ENCODE results near the gene SSPN. TPM values are rescaled to one million over a fixed set of nuclear protein-coding genes. Genes with fewer than 3 reads are reported as not detected.

Gene SSPN
- total RNA-seq, 3 donors from 2014 or later (not counting 1 experiment from before 2014, with no cell fraction given): 0.95 TPM; not detected in 2

DNA sequence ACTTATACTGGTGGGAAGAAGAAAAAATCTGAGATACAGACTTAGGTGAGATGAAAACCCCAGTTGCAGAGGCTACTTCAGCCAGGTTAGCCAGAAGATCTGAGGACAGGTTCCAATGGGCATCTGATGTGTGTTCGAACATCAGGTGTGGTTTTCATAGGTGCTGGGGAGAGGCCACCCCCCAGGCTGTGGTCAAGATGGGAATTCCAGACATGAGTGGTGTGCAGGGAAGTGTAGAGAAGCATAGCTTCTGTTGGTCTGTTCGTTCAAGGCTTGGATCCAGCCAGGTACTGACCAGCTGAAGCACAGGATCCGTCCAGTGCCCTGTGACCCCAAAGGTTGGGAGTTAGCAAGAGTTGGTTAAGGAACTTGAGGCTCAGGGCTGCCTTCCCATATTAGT, 85.5 kb downstream of the SSPN start:
- H3K27me3 Mint-ChIP-seq (ENCODE audit: low read depth in 2 of 2): peaks cover 0 to 5% of the 10 kb centered on the region in 2 donors
- H3K27ac ChIP-seq (ENCODE audit: low read length): no peak overlapping the region
- no peaks in the 10 kb centered on the region for H3K9me3 ChIP-seq (ENCODE audit: control insufficient read depth, insufficient read depth, low read length)
- no peaks in the 10 kb centered on the region for H3K36me3 Mint-ChIP-seq
- H3K36me3 ChIP-seq (ENCODE audit: control insufficient read depth, insufficient read depth, low read length): no peaks in the 10 kb centered on the region
- H3K4me3 ChIP-seq (ENCODE audit: low read length): no peak overlapping the region
- no peaks in the 10 kb centered on the region for H3K4me1 Mint-ChIP-seq
- TF ChIP-seq, protein P1, sequence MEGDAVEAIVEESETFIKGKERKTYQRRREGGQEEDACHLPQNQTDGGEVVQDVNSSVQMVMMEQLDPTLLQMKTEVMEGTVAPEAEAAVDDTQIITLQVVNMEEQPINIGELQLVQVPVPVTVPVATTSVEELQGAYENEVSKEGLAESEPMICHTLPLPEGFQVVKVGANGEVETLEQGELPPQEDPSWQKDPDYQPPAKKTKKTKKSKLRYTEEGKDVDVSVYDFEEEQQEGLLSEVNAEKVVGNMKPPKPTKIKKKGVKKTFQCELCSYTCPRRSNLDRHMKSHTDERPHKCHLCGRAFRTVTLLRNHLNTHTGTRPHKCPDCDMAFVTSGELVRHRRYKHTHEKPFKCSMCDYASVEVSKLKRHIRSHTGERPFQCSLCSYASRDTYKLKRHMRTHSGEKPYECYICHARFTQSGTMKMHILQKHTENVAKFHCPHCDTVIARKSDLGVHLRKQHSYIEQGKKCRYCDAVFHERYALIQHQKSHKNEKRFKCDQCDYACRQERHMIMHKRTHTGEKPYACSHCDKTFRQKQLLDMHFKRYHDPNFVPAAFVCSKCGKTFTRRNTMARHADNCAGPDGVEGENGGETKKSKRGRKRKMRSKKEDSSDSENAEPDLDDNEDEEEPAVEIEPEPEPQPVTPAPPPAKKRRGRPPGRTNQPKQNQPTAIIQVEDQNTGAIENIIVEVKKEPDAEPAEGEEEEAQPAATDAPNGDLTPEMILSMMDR (IDR thresholded peaks at IDR 0.05): no peak
- no peak overlapping the region for H3K27ac Mint-ChIP-seq
- intact Hi-C loops (cut with micrococcal nuclease): no loop called here
- no peak overlapping the region for H3K4me3 Mint-ChIP-seq
- DNase-seq: no peak
- H3K27me3 ChIP-seq (ENCODE audit: control insufficient read depth, insufficient read depth, low read length): no peaks in the 10 kb centered on the region
- 85% methylated on average over 3 of the region's 3 CpGs for WGBS (ENCODE audit: insufficient coverage)
- ATAC-seq: no peak
- H3K9me3 Mint-ChIP-seq: no peaks in the 10 kb centered on the region
- peaks cover 11% of the 10 kb centered on the region for H3K4me1 ChIP-seq (ENCODE audit: control insufficient read depth, insufficient read depth, low read length)

DNA sequence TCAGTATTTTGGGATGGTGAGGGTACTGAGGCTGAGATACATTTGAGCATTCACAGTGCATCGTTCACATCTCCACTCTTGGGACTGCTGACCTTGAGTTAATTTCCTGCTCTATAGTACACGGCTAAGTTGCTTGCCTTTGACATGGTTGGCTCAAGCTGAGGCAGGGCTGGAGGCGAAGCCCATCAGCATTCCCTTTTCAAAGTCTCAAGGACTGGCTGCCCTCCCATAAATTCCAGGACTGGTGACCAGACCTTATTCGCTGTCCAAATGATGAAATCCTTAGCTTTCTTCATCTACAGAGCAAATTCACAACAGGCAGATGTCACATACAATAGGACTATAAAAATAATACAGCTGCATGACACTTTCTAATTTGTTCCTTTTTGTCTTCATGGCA, 85.9 kb downstream of the SSPN start:
- no peaks in the 10 kb centered on the region for H3K4me1 Mint-ChIP-seq
- H3K27ac Mint-ChIP-seq: no peak overlapping the region
- no peaks in the 10 kb centered on the region for H3K9me3 Mint-ChIP-seq

DNA sequence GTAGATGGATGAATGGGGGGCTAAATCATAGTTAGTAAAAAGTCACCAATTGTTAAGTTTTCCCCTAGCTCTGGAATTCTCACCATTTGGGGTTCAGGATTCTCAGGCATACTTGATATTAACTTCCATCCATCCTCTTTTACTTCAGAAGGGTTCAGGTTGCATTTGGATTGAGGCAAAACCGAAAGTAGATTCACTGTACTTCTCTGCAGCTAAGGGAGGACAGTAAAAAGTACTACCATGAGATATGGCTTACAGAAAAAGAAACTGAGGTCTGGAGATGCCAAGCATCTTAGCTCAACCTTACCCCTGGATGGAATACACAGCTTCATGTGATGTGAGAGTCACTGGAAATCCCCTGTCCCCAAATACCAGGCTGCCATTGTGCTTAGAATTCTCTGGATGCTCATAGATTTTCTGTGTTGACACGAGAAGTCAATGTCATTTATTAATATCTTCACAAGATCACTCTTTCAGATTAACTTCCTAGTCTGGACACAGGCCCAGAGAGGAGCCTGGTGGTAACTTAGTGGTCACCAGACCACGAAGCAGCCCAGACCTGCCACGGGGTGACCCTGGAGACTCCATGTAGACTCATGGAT, 87.1 kb downstream of the SSPN start:
- Mint-ChIP-seq H3K4me3 (no peak overlapping the region), H3K4me1 (no peaks in the 10 kb centered on the region), H3K27me3 (ENCODE audit: low read depth in 2 of 2) (peaks cover 0 to 6% of the 10 kb centered on the region in 2 donors), H3K9me3 (no peaks in the 10 kb centered on the region), H3K36me3 (no peaks in the 10 kb centered on the region), H3K27ac (no peak overlapping the region)
- H3K9me3 ChIP-seq (ENCODE audit: control insufficient read depth, insufficient read depth, low read length): no peaks in the 10 kb centered on the region
- DNase-seq (no peak), ATAC-seq (no peak)
- H3K4me3 ChIP-seq (ENCODE audit: low read length): no peak overlapping the region
- intact Hi-C loops (cut with micrococcal nuclease): no loop called here
- no peaks in the 10 kb centered on the region for H3K27me3 ChIP-seq (ENCODE audit: control insufficient read depth, insufficient read depth, low read length)
- H3K4me1 ChIP-seq (ENCODE audit: control insufficient read depth, insufficient read depth, low read length): peaks cover 10% of the 10 kb centered on the region
- WGBS (ENCODE audit: insufficient coverage): 72% methylated on average over 4 of the region's 4 CpGs
- no peak overlapping the region for H3K27ac ChIP-seq (ENCODE audit: low read length)
- no peaks in the 10 kb centered on the region for H3K36me3 ChIP-seq (ENCODE audit: control insufficient read depth, insufficient read depth, low read length)
- TF ChIP-seq, protein P1 (IDR thresholded peaks at IDR 0.05): no peak

More for the DNA sequence above, 85.9 kb downstream of the SSPN start:
- no peaks in the 10 kb centered on the region for H3K9me3 ChIP-seq (ENCODE audit: control insufficient read depth, insufficient read depth, low read length)
- H3K4me1 ChIP-seq (ENCODE audit: control insufficient read depth, insufficient read depth, low read length): peaks cover 11% of the 10 kb centered on the region
- no peaks in the 10 kb centered on the region for H3K27me3 ChIP-seq (ENCODE audit: control insufficient read depth, insufficient read depth, low read length)
- Mint-ChIP-seq H3K27me3 (ENCODE audit: low read depth in 2 of 2) (peaks cover 0 to 5% of the 10 kb centered on the region in 2 donors), H3K4me3 (no peak overlapping the region), H3K36me3 (no peaks in the 10 kb centered on the region)
- H3K27ac ChIP-seq (ENCODE audit: low read length): no peak overlapping the region
- ATAC-seq (no peak), DNase-seq (no peak)
- 93% methylated on average over 4 of the region's 4 CpGs for WGBS (ENCODE audit: insufficient coverage)
- TF ChIP-seq, protein P1 (IDR thresholded peaks at IDR 0.05): no peak
- intact Hi-C loops (cut with micrococcal nuclease): no loop called here
- no peak overlapping the region for H3K4me3 ChIP-seq (ENCODE audit: low read length)
- H3K36me3 ChIP-seq (ENCODE audit: control insufficient read depth, insufficient read depth, low read length): no peaks in the 10 kb centered on the region

DNA sequence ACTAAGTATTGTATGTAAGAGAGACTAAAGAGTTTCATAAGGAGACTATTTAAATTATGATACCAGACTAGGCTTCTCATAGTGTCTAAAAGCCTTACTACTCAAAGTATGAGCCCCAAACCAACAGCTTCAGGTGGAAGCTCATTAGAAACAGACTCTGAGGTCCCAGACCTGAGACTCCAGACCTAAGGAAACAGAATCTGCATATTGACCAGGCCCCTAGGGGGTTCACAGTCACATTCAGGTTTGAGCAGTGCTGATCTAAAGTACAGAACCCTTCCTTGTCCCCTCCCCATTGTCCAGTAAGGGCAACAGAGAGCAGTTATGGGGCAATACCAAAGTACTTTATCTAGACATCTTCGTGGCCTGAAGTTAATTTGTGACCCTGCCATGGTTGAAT, 87.7 kb downstream of the SSPN start:
- Histone ChIP-seq H3K4me3 (ENCODE audit: low read length) (no peak overlapping the region), H3K36me3 (ENCODE audit: control insufficient read depth, insufficient read depth, low read length) (no peaks in the 10 kb centered on the region), H3K27ac (ENCODE audit: low read length) (no peak overlapping the region), H3K4me1 (ENCODE audit: control insufficient read depth, insufficient read depth, low read length) (peaks cover 4% of the 10 kb centered on the region), H3K9me3 (ENCODE audit: control insufficient read depth, insufficient read depth, low read length) (no peaks in the 10 kb centered on the region), H3K27me3 (ENCODE audit: control insufficient read depth, insufficient read depth, low read length) (no peaks in the 10 kb centered on the region)
- Mint-ChIP-seq H3K36me3 (no peaks in the 10 kb centered on the region), H3K27ac (no peak overlapping the region), H3K27me3 (ENCODE audit: low read depth in 2 of 2) (peaks cover 0 to 8% of the 10 kb centered on the region in 2 donors), H3K4me1 (no peaks in the 10 kb centered on the region), H3K4me3 (no peak overlapping the region), H3K9me3 (no peaks in the 10 kb centered on the region)
- ATAC-seq (no peak), DNase-seq (no peak)
- intact Hi-C loops (cut with micrococcal nuclease): no loop called here
- WGBS (ENCODE audit: insufficient coverage): 56% methylated on average over 1 of the region's 1 CpG
- TF ChIP-seq, protein P1 (IDR thresholded peaks at IDR 0.05): no peak
